Lower leg skin (tissue), 4 donors: ENCODE results near the gene PLEKHA6. TPM values are rescaled to one million over a fixed set of nuclear protein-coding genes. Genes with fewer than 3 reads are reported as not detected.
A peak's percentile ranks its signal among the peaks of the same experiment; 100 is the strongest.

Experiments used
- DNase-seq, 2 donors: peaks; one replicate each; pipeline ENCODE4 v3.0.0-alpha.2; 2019; ENCODE audit warnings: low spot score in 2 of 2
- H3K4me3 ChIP-seq: fragments of 200-600 bp; sonication (generic); 2 replicates; pipeline ENCODE4 v1.5.1; 2017; ENCODE audit warnings: mild to moderate bottlenecking, low read depth; ENCODE audit not compliant: poor library complexity, severe bottlenecking
- POLR2A ChIP-seq, 2 donors: fragments of 450-650 bp; IDR thresholded peaks; one replicate each; pipeline ENCODE4 v1.6.1; 2016 to 2017; ENCODE audit warnings: antibody characterized with exemption in 2 of 2, mild to moderate bottlenecking in 1 of 2, moderate library complexity in 1 of 2
- WGBS, 2 donors: methylation state at CpG; one replicate each; pipeline ENCODE4 v1.1.5; 2018; 5-methylcytosine and 5-hydroxymethylcytosine counted together
- intact Hi-C: fragments of 100-400 bp; cut with DNase I; formaldehyde crosslinking; loops from one replicate; pipeline ENCODE4 v1.15.0; 2023; ENCODE audit warnings: low total_unique reads
- total RNA-seq, 4 donors: library from RNA; depleted of rRNA; stranded (reverse); fragments of >200 nt; gene quantifications; one replicate each; pipeline ENCODE4 v1.1.0, GENCODE V29; 2016
- TF ChIP-seq, protein P1 (sequence below), 3 donors: fragments of 450-650 bp; IDR thresholded peaks; one replicate each; pipeline ENCODE4 v1.5.1; 2016; ENCODE audit warnings: antibody characterized with exemption in 3 of 3, mild to moderate bottlenecking in 3 of 3, moderate library complexity in 2 of 3

Gene PLEKHA6
- total RNA-seq, 4 donors from 2014 or later: 1.7 to 16.4 (median 11.1) TPM

DNA sequence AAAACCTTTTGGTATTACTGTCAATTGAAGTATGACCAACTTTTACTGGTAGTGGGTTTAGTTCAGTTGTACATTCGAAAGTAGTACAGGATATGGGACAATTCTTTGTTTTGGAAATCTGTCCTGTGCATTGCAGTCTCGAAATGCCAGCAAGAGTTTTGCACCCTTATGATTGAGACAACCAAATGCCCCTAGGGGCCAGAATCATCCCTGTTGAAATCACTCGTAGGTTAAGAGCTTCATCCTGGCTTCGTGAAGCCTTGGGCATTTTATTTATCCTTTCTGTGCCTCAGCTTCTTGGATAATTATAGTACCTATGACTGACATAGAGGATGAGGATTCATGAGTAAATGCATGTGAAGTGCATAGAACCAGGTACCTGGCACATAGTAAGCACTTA lies 143.5 kb downstream of the PLEKHA6 start:
- TF ChIP-seq, protein P1, sequence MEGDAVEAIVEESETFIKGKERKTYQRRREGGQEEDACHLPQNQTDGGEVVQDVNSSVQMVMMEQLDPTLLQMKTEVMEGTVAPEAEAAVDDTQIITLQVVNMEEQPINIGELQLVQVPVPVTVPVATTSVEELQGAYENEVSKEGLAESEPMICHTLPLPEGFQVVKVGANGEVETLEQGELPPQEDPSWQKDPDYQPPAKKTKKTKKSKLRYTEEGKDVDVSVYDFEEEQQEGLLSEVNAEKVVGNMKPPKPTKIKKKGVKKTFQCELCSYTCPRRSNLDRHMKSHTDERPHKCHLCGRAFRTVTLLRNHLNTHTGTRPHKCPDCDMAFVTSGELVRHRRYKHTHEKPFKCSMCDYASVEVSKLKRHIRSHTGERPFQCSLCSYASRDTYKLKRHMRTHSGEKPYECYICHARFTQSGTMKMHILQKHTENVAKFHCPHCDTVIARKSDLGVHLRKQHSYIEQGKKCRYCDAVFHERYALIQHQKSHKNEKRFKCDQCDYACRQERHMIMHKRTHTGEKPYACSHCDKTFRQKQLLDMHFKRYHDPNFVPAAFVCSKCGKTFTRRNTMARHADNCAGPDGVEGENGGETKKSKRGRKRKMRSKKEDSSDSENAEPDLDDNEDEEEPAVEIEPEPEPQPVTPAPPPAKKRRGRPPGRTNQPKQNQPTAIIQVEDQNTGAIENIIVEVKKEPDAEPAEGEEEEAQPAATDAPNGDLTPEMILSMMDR (IDR thresholded peaks at IDR 0.05): no peak
- TF ChIP-seq POLR2A (IDR thresholded peaks at IDR 0.05): no peak
- no peak overlapping the region for H3K4me3 ChIP-seq
- 74 to 80% methylated on average over 4 of the region's 4 CpGs for WGBS, 2 donors
- peak in 1 of 2 donors; percentile 4 for DNase-seq
- intact Hi-C loops: loop anchor here (10.0 kb wide), 1 partner anchor 149 kb away; no protein-coding TSS in a partner anchor

DNA sequence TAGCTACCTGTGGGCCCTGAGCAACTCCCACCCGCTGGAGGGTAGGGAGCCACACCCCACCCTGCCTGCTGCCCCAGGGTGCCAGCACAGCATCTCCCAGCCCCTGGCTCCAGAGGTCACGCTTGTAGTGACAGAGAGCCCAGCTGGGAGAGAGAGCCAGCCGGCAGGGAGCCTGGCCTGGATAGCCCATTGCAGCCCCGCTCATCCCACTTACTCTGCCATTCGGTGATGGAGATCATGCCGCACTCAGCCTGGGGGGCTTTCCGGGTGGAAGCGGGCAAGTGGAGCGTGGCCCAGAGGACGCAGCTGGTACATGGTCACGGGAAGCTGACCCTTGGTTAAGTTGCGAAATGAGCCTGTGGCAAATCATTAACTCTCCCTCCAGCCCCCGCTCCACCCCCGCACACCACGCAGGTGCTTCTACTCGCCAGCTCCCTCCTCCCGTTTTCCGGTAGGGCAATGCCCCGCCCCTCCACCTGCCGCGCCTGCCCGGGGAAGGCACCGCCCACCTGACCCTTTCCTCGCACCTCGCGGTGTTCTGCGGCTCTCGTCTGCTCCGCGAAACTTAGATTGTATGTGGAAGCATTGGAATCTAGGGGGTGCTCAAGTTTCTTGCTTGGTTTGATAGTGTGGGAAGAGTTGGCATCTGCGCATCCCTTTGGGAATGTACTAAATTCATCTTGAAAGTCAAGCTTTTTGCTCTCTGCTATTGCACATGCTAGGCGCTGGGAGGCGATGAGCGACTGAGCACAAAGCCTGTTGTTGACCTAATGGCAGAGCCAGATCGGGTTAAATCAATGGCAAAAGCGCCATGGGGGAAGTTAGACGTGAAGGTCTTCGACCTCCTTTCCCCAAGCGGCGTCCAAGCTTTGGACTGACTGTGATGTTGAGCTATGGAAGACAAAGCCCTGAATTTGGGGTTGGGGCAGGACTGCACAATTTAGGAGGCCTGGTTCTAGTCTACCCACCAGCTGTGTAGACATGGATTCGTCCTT lies 145.8 kb downstream of the PLEKHA6 start, which contains the start of gene GOLT1A:
GOLT1A (minus strand) TSS at position 321 of the 995 bp plus-strand sequence; CDS start at position 239, 82 bp downstream.
- intact Hi-C loops: loop anchor here (10.0 kb wide), 1 partner anchor 151 kb away; no protein-coding TSS in a partner anchor
- H3K4me3 ChIP-seq: no peak within 1 kb of the TSS
- WGBS, 2 donors: 12 to 15% methylated on average over 40 to 41 of the region's 41 CpGs
- peak; percentile 38 to 89 for DNase-seq
- TF ChIP-seq POLR2A (IDR thresholded peaks at IDR 0.05): no peak
- TF ChIP-seq, protein P1 (IDR thresholded peaks at IDR 0.05): no peak

DNA sequence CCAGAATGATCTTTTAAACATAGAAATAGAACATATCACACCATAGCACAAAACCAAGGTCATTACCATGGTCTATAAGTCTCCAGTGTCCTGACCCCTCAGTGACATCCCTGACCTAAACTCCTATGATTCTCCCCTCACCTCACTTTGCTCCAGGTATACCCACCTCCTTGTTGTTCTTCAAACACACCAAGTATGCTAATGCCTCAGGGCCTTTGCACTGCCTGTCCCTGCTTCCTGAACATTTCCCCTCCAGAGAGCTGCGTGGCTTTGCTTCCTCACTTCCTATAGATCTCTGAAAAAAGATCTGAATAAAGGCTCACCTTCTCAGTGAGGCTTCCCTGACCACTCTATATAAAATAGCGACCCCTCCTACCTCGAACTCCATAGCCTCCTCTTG lies 147.0 kb downstream of the PLEKHA6 start:
- WGBS, 2 donors: 93 to 96% methylated on average over 3 of the region's 3 CpGs

DNA sequence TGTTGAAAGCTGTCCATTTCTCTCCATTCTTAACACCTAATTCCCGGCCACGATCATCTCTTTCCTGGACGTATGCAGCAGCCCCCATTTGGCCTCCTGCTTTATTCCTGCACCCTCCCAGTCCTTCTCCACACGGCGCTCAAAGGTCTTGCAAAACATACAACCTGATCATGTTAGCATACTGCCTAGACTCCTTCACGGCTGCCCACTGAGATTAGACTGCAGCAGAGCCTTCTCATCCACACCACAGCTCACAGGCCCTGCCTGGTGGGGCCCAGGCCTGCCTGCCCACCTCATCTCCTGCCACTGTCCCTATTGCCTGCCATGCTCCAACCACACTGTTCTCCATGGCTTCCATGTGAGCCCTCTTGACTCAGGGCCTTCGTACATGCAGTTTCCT lies 148.7 kb downstream of the PLEKHA6 start:
- intact Hi-C loops: loop anchor here (10.0 kb wide), 1 partner anchor 154 kb away; no protein-coding TSS in a partner anchor
- WGBS, 2 donors: 88 to 90% methylated on average over 7 of the region's 7 CpGs
- peak in 1 of 2 donors; percentile 48 for DNase-seq
- TF ChIP-seq, protein P1 (IDR thresholded peaks at IDR 0.05): no peak
- no peak for TF ChIP-seq POLR2A (IDR thresholded peaks at IDR 0.05)
- H3K4me3 ChIP-seq: no peak overlapping the region

More for the DNA sequence above, 147.0 kb downstream of the PLEKHA6 start:
- TF ChIP-seq, protein P1 (IDR thresholded peaks at IDR 0.05): no peak
- TF ChIP-seq POLR2A (IDR thresholded peaks at IDR 0.05): no peak
- no peak overlapping the region for H3K4me3 ChIP-seq
- DNase-seq: peak in 1 of 2 donors; percentile 26
- intact Hi-C loops: loop anchor here (10.0 kb wide), 1 partner anchor 152 kb away; no protein-coding TSS in a partner anchor

DNA sequence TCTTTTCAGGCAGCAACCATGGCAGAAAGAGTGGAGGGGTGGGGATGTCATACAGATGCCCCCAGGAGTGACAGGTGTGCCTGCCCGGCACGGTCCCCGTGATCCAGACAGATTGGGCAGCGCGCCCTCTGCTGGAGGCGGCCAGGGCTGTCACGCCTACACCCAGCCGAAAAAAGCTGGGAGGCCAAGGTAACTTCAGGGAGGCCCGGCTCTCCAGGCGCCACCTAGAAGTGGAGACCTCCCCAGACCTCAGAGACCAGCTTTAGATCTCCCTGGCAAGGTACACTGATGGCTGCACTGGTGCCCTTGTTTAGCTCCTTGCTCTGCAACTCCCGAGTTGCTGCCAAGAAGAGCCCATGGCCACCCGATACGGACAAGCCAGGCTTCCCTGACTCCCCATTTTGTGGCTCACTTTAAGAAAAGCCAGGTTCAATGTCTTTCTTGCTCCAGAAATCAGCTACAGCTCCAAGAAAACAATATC lies 152.6 kb downstream of the PLEKHA6 start:
- TF ChIP-seq POLR2A (IDR thresholded peaks at IDR 0.05): no peak
- TF ChIP-seq, protein P1 (IDR thresholded peaks at IDR 0.05): peak in 1 of 3 donors; percentile 70
- peak; percentile 59 to 95 for DNase-seq
- H3K4me3 ChIP-seq: no peak overlapping the region
- intact Hi-C loops: no loop called here
- 19 to 21% methylated on average over 13 of the region's 13 CpGs for WGBS, 2 donors
